Uterus (tissue), 4 donors: Measurements from ENCODE around the gene RAD51B. TPM values are rescaled to one million over a fixed set of nuclear protein-coding genes. Genes with fewer than 3 reads are reported as not detected.

Experiments
- DNase-seq, 2 donors: peaks; one replicate each; pipeline ENCODE4 v3.0.0-alpha.2; 2019 to 2020
- H3K27ac ChIP-seq, 2 donors: fragments of 200-600 bp; sonication (generic); 1 replicate in 1 of 2; 2 replicates in 1 of 2; pipeline ENCODE4 v1.5.1; 2016 to 2018
- H3K27me3 ChIP-seq, 2 donors: fragments of 200-600 bp; sonication (generic); one replicate each; pipeline ENCODE4 v1.5.1; 2018 to 2019; ENCODE audit warnings: control low read depth in 1 of 2
- H3K36me3 ChIP-seq, 2 donors: fragments of 200-600 bp; sonication (generic); one replicate each; pipeline ENCODE4 v1.5.1; 2019; ENCODE audit warnings: control low read depth in 1 of 2
- H3K4me1 ChIP-seq, 2 donors: fragments of 200-600 bp; sonication (generic); one replicate each; pipeline ENCODE4 v1.5.1; 2018 to 2019; ENCODE audit warnings: control low read depth in 1 of 2
- H3K4me3 ChIP-seq, 2 donors: fragments of 200-600 bp; sonication (generic); 1 replicate in 1 of 2; 2 replicates in 1 of 2; pipeline ENCODE4 v1.5.1; 2018 to 2019; ENCODE audit warnings: mild to moderate bottlenecking in 1 of 2
- H3K9me3 ChIP-seq, 2 donors: fragments of 200-600 bp; sonication (generic); one replicate each; pipeline ENCODE4 v1.5.1; 2019; ENCODE audit warnings: control low read depth in 1 of 2
- POLR2A ChIP-seq, 2 donors: fragments of 450-650 bp; IDR thresholded peaks; one replicate each; pipeline ENCODE4 v1.6.1; 2016; ENCODE audit warnings: antibody characterized with exemption in 2 of 2, mild to moderate bottlenecking in 1 of 2, moderate library complexity in 1 of 2
- intact Hi-C: fragments of 100-400 bp; cut with DNase I; formaldehyde crosslinking; loops from one replicate; pipeline ENCODE4 v1.15.1; 2023; ENCODE audit warnings: low total_unique reads
- total RNA-seq, 4 donors: library from RNA; depleted of rRNA in 3 of 4; stranded (reverse); fragments of >200 nt in 3 of 4; gene quantifications; one replicate each; pipeline versions ENCODE4 v1.1.0 to v1.2.4, GENCODE V29; 2014 to 2023
- TF ChIP-seq, protein P1 (sequence below), 4 experiments: fragments of 200-600 bp in 2 of 4; fragments of 450-650 bp in 2 of 4; sonication (generic) in 2 of 4; IDR thresholded peaks; one replicate each; pipeline ENCODE4 v1.5.1; 2016 to 2019; ENCODE audit warnings: antibody characterized with exemption in 4 of 4, mild to moderate bottlenecking in 2 of 4, moderate library complexity in 1 of 4
- donor health status: DM: yes; HTN: yes; CAD: no.

RAD51B gene
- total RNA-seq, 4 donors from 2014 or later = 29.5 to 100.0 (median 70.3) TPM

DNA sequence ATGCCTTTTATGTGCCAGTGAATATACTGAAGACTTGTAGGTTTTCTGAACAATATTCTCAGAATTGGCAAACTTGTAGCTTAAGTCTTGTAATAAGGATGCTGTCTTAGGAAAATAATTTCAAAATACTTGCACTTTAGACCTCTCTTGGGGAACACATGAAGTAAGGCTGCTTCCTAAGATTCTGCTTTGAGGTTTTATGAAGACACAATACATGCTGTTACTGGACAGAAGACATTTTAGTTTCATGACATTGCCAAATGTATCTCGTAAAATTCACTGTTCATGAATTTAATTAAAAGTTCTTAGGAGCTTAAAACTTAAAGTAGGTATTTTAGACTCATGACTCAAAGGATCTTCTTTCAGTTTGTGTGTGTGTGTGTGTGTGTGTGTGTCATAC is 80.7 kb downstream of the RAD51B start:
- intact Hi-C loops = no loop called here
- Histone ChIP-seq H3K4me3 (no peak overlapping the region), H3K27ac (peak overlapping the region; percentile 49 to 50), H3K27me3 (no peaks in the 10 kb centered on the region), H3K4me1 (no peaks in the 10 kb centered on the region), H3K9me3 (no peaks in the 10 kb centered on the region), H3K36me3 (no peaks in the 10 kb centered on the region)
- DNase-seq = no peak
- TF ChIP-seq POLR2A (IDR thresholded peaks at IDR 0.05) = no peak
- TF ChIP-seq, protein P1, sequence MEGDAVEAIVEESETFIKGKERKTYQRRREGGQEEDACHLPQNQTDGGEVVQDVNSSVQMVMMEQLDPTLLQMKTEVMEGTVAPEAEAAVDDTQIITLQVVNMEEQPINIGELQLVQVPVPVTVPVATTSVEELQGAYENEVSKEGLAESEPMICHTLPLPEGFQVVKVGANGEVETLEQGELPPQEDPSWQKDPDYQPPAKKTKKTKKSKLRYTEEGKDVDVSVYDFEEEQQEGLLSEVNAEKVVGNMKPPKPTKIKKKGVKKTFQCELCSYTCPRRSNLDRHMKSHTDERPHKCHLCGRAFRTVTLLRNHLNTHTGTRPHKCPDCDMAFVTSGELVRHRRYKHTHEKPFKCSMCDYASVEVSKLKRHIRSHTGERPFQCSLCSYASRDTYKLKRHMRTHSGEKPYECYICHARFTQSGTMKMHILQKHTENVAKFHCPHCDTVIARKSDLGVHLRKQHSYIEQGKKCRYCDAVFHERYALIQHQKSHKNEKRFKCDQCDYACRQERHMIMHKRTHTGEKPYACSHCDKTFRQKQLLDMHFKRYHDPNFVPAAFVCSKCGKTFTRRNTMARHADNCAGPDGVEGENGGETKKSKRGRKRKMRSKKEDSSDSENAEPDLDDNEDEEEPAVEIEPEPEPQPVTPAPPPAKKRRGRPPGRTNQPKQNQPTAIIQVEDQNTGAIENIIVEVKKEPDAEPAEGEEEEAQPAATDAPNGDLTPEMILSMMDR (IDR thresholded peaks at IDR 0.05) = no peak

GRCh38 chr14:67908052-67908754 is 88.6 kb downstream of the RAD51B start:
- no peaks in the 10 kb centered on the region for H3K36me3 ChIP-seq
- peak overlapping the region in 1 of 2 donors; percentile 28 for H3K4me3 ChIP-seq
- no peaks in the 10 kb centered on the region for H3K4me1 ChIP-seq
- peak in 1 of 2 donors; percentile 60 for DNase-seq
- H3K27me3 ChIP-seq = no peaks in the 10 kb centered on the region
- TF ChIP-seq, protein P1 (IDR thresholded peaks at IDR 0.05) = no peak
- TF ChIP-seq POLR2A (IDR thresholded peaks at IDR 0.05) = no peak
- H3K27ac ChIP-seq = peak overlapping the region; percentile 77 to 78
- no peaks in the 10 kb centered on the region for H3K9me3 ChIP-seq
- intact Hi-C loops = no loop called here

DNA sequence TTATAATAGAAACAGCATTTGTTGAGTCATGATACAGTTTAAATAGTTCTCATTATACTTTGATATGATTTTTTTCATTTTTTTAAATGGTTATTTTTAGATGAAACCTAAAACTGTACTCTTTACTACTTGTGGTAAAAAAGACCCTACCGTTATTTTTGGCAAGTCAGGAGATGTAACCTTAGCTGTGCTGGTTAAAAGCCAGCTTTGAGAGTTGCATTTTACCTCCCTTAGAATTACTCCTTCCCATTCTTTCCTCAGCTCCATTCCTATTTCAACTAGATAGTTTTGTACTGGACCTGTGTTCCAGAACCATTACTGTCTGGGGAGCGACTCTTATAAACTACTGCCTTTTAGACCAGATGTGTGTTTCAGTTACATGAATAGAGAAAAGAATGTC is 92.0 kb downstream of the RAD51B start:
- DNase-seq = no peak
- peak overlapping the region in 1 of 2 donors; percentile 3 for H3K27ac ChIP-seq
- H3K36me3 ChIP-seq = no peaks in the 10 kb centered on the region
- peak overlapping the region in 1 of 2 donors; percentile 7 for H3K4me3 ChIP-seq
- TF ChIP-seq POLR2A (IDR thresholded peaks at IDR 0.05) = no peak
- TF ChIP-seq, protein P1 (IDR thresholded peaks at IDR 0.05) = no peak
- no peaks in the 10 kb centered on the region for H3K9me3 ChIP-seq
- intact Hi-C loops = no loop called here
- no peaks in the 10 kb centered on the region for H3K4me1 ChIP-seq
- no peaks in the 10 kb centered on the region for H3K27me3 ChIP-seq

GRCh38 chr14:67916430-67916829 is 96.9 kb downstream of the RAD51B start:
- TF ChIP-seq POLR2A (IDR thresholded peaks at IDR 0.05) = no peak
- TF ChIP-seq, protein P1 (IDR thresholded peaks at IDR 0.05) = no peak
- Histone ChIP-seq H3K4me3 (no peak overlapping the region), H3K36me3 (no peaks in the 10 kb centered on the region), H3K9me3 (no peaks in the 10 kb centered on the region), H3K27ac (no peak overlapping the region), H3K4me1 (no peaks in the 10 kb centered on the region), H3K27me3 (no peaks in the 10 kb centered on the region)
- intact Hi-C loops = no loop called here
- DNase-seq = no peak

- intact Hi-C loops = no loop called here
- no peak overlapping the region for H3K4me3 ChIP-seq
- TF ChIP-seq, protein P1 (IDR thresholded peaks at IDR 0.05) = no peak
- no peak overlapping the region for H3K27ac ChIP-seq
- H3K36me3 ChIP-seq = no peaks in the 10 kb centered on the region
- H3K9me3 ChIP-seq = no peaks in the 10 kb centered on the region
- H3K4me1 ChIP-seq = no peaks in the 10 kb centered on the region
- no peaks in the 10 kb centered on the region for H3K27me3 ChIP-seq
- DNase-seq = no peak
Observed at GRCh38 chr14:67917006-67917405, 97.4 kb downstream of the RAD51B start.
